ENCODE data around the gene MYO1E. TPM values are rescaled to one million over a fixed set of nuclear protein-coding genes. Genes with fewer than 3 reads are reported as not detected.

MYO1E gene
- total RNA-seq, 1 experiment from 2014 or later = 16.9 TPM

GRCh38 chr15:59301527-59301926 lies 71.1 kb downstream of the MYO1E start:
- in situ Hi-C loops (cut with HindIII; ENCODE audit: low sequenced_read_pairs) = no loop called here
- no peak for DNase-seq (ENCODE audit: low spot score)

- in situ Hi-C loops (cut with HindIII; ENCODE audit: low sequenced_read_pairs) = no loop called here
Observed at GRCh38 chr15:59300618-59301139, 72.0 kb downstream of the MYO1E start.

DNA sequence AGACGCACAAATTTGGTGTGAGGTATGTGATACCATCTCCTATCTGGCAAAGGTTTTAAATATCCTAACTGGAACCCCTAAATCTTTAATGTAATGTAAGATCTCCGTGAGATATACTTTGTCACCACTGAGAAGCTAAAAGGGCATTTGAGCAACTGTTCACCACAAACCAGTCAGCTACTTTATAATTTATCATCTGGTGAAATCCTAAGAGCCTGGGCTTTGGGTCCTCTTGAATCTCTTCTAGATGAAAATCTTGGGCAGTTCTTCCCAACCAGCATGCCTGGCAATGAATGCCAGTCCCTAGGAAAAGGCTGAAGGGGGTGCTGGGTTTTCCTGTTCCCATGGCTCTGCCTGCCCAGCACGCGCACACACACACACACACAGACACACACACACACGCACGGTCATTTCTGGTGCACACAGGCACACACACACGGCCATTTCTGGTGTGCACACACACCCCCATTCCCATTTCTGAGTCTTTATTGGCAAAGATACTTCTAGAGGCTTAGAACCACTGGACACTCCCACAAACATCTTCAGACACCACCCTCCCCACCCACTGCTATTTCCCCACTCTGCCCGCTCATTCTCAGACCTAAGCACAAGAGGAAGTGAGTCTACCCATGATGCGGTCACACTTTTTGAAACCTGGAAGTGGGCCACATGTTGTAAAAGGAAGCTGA lies 72.6 kb downstream of the MYO1E start:
- DNase-seq (ENCODE audit: low spot score) = no peak

More at GRCh38 chr15:59300618-59301139, 72.0 kb downstream of the MYO1E start:
- no peak for DNase-seq (ENCODE audit: low spot score)

GRCh38 chr15:59298854-59299250 lies 73.8 kb downstream of the MYO1E start:
- in situ Hi-C loops (cut with HindIII; ENCODE audit: low sequenced_read_pairs) = no loop called here
- DNase-seq (ENCODE audit: low spot score) = no peak

More for the DNA sequence above, 72.6 kb downstream of the MYO1E start:
- in situ Hi-C loops (cut with HindIII; ENCODE audit: low sequenced_read_pairs) = no loop called here

DNA sequence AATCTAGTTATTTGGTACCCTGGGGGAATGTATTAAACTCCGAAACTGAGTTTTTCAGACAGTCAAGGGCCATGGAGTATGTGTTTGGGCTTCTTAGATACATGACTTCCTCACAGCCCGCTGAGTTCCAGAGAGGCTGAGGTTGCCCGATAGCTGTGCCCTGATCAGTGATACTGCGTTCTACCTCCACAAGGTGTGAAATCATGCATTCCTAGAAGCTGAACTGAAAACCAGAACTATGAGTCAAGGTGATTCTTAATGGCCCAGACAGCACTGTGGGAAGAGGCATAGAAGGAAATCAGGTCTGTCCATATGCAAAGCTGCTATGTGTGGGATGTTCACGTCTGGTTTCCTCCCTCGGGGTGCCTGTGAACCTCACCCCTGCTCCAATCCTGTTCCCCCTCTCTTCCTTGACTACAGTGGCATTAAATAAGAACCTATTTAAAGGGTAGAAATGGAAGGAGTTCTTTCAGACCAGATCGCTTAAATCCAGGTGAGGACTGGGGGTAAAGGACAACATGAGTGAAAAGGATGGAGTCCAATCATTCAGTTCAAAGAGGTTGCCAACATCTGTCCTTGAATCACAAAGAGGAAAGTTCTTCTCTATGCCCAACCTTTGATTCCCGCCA lies 74.3 kb downstream of the MYO1E start:
- no peak for DNase-seq (ENCODE audit: low spot score)
- in situ Hi-C loops (cut with HindIII; ENCODE audit: low sequenced_read_pairs) = no loop called here

GRCh38 chr15:59296181-59296617 lies 76.5 kb downstream of the MYO1E start:
- in situ Hi-C loops (cut with HindIII; ENCODE audit: low sequenced_read_pairs) = no loop called here
- no peak for DNase-seq (ENCODE audit: low spot score)

GRCh38 chr15:59295261-59296001 lies 77.2 kb downstream of the MYO1E start:
- in situ Hi-C loops (cut with HindIII; ENCODE audit: low sequenced_read_pairs) = no loop called here
- no peak for DNase-seq (ENCODE audit: low spot score)

- in situ Hi-C loops (cut with HindIII; ENCODE audit: low sequenced_read_pairs) = no loop called here
- DNase-seq (ENCODE audit: low spot score) = no peak
Observed at GRCh38 chr15:59294574-59295260, 78.0 kb downstream of the MYO1E start.

GRCh38 chr15:59292442-59293151 lies 80.1 kb downstream of the MYO1E start:
- in situ Hi-C loops (cut with HindIII; ENCODE audit: low sequenced_read_pairs) = no loop called here

GRCh38 chr15:59291213-59291549 lies 81.5 kb downstream of the MYO1E start:
- in situ Hi-C loops (cut with HindIII; ENCODE audit: low sequenced_read_pairs) = no loop called here

More at GRCh38 chr15:59292442-59293151, 80.1 kb downstream of the MYO1E start:
- no peak for DNase-seq (ENCODE audit: low spot score)

GRCh38 chr15:59290295-59291212 lies 82.1 kb downstream of the MYO1E start:
- DNase-seq (ENCODE audit: low spot score) = no peak
- in situ Hi-C loops (cut with HindIII; ENCODE audit: low sequenced_read_pairs) = no loop called here

More at GRCh38 chr15:59291213-59291549, 81.5 kb downstream of the MYO1E start:
- DNase-seq (ENCODE audit: low spot score) = no peak

DNA sequence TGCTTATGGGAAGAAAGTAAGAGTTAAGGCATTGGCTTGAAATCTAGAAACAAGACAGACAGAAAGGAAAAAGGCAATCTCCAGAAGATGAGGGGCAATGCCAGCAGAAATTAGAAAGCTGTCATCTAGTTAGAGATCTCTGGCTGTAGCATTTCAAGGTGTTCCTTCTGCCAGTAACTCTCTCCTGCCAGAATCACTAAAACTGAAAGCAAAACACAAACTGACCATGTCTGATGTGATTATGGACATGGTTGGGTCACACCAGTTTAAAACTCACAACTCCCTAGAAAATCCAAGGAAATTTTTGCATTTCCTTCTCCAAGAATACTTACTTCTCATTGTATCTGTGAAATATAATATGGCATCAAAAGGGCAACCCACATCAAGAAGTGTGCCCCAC lies 83.1 kb downstream of the MYO1E start:
- DNase-seq (ENCODE audit: low spot score) = no peak
- in situ Hi-C loops (cut with HindIII; ENCODE audit: low sequenced_read_pairs) = no loop called here

- in situ Hi-C loops (cut with HindIII; ENCODE audit: low sequenced_read_pairs) = no loop called here
- DNase-seq (ENCODE audit: low spot score) = no peak
Observed at GRCh38 chr15:59283717-59284391, 88.8 kb downstream of the MYO1E start.

DNA sequence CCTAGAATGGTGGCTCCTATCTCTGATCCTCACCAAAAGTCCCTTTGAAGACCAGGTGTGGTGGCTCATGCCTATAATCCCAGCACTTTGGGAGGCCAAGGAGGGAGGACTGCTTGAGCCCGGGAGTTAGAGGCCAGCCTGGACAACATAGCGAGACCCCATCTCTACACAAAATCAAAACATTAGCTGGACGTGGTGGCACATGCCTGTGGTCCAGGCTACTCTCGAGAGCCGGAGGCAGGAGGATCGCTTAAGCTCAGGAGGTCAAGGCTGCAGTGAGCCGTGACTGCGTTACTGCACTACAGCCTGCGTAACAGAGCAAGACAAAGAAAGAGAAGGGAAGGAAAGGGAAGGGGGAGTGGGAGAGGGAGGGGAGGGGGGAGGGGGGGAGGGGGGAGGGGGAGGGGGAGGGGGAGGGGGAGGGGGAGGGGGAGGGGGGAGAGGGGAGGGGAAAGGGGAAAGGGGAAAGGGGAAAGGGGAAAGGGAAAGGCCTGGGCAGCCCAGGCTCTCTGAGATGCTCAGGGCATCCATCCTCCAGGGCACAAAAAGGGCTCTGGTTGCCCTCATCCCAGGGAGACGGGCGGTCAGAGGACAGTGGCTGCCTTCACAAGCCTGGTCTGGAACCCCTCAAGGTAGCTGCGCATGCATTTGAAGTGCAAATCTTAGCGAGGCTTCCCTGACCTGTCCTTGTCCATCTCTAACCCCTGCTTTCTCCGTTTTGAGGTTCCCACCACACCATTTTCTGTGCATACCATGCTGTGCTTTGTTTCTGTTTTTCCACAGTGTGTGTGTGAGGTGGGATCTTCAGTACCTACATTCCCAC lies 89.9 kb downstream of the MYO1E start:
- no peak for DNase-seq (ENCODE audit: low spot score)
- in situ Hi-C loops (cut with HindIII; ENCODE audit: low sequenced_read_pairs) = no loop called here

DNA sequence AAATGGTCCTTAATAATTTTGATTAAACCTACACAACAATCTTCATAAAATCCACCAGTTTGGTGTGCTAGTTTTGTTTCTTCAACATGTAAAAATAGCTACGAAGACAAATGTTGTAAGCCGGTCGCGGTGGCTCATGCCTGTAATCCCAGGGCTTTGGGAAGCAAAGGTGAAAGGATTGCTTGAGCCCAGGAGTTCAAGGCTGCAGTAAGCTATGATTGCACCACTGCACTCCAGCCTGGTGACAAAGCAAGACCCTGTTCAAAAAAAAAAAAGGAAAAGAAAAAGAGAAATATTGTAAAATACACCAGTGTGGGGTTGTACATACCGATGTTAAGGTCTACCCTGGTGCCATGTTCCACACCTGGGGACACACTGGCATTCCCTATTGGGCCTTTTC lies 91.0 kb downstream of the MYO1E start:
- in situ Hi-C loops (cut with HindIII; ENCODE audit: low sequenced_read_pairs) = no loop called here

DNA sequence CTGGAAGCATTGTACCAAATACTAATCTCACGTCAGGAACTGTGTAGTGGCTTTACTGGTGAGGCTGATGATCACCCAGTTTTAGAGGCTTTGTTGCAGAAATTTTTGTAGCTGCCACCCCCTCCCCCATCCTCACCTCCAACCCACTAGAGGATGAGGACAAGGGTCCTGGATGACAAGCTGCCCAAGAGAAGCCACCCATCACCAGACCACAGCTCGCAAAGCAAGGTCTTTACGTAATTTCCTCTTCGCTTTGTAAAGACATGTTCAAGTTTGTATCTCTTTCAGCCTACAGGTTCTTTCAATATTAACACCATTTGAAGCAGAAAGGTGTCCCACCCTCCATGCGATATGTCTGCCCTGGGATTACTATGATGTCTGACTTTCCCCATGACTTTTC lies 91.8 kb downstream of the MYO1E start:
- in situ Hi-C loops (cut with HindIII; ENCODE audit: low sequenced_read_pairs) = no loop called here
- DNase-seq (ENCODE audit: low spot score) = no peak

More for the DNA sequence above, 91.0 kb downstream of the MYO1E start:
- DNase-seq (ENCODE audit: low spot score) = no peak
